HG02678 (cell line): ENCODE measurements around the gene ATL2.

Source experiments
- ATAC-seq: cut with Tn5 transposase; IDR thresholded peaks from one replicate; pipeline ENCODE4 v1.9.1; 2021; ENCODE audit warnings: mild to moderate bottlenecking, moderate library complexity; ENCODE audit not compliant: unreplicated experiment

The ATL2 gene

GRCh38 chr2:38255211-38255610, 121.9 kb downstream of the ATL2 start:
- ATAC-seq, result no peak

DNA sequence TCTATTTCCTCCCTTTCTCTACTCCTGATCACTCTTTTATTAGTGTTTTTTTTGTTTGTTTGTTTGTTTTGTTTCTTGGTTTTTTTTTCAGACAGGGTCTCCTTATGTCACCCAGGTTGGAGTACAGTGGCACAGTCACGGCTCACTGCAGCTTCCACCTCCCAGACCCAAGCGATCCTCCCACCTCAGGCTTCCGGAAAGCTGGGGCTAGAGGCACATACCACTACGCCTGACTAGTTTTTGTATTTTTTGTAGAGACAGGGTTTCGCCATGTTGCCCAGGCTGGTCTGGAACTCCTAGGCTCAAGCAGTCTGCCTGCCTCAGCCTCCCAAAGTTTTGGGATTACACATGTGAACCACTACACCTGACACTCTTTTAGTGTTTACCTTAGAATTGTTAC, 122.3 kb downstream of the ATL2 start:
- no peak for ATAC-seq

GRCh38 chr2:38251940-38252339, 125.1 kb downstream of the ATL2 start:
- no peak for ATAC-seq

GRCh38 chr2:38248707-38249106, 128.4 kb downstream of the ATL2 start:
- ATAC-seq, result no peak

DNA sequence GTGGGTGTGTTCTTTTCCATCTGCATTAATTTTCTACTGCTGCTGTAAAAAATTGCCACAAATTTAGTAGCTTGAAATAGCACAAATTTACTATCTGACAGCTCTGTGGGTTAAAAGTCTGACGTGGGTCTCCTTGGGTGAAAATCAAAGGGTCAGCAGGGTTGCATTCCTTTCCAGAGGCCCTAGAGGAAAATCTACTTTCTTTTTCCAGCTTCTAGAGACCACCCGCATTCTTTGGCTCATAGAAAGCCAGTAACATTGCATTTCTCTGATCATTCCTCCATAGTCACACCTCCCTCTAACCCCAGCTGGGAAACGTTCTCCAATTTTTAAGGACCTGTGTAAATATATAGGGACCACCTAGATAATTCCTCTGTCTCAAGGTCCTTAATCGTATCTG, 128.8 kb downstream of the ATL2 start:
- ATAC-seq, result no peak

- no peak for ATAC-seq
Measured at GRCh38 chr2:38246105-38246504, 131.0 kb downstream of the ATL2 start.

DNA sequence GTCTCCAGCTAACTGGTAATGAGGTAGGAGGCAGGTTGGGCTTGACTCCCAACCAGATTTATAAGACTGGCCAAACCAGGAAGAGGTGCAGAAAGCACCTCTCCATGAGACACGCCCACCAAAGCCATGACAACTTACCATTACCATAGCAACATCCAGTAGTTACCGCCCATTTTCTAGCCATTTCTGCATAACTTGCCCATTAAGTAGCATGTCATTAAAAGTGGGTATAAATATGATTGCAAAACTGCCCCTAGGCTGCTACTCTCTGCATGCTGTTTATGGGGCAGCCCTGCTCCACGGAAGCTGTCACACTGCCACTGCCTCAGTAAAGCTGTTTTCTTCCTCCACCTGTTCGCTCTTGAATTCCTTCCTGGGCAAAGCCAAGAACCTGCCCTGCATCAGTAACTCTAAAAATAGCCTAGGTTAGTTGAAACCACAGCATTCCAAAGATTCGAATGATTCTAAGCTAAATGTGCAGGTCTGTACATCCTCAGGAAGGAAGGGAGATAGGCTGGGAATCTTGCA, 131.9 kb downstream of the ATL2 start:
- ATAC-seq, result no peak

- no peak for ATAC-seq
Measured at GRCh38 chr2:38244301-38244700, 132.8 kb downstream of the ATL2 start.
